ENCODE results near the gene PDSS2.
"Not testable (repeated sequence)": the region's sequence is repeated elsewhere in the genome, so short reads cannot be mapped to it uniquely, and the experiment has no call there.

PDSS2 gene

GRCh38 chr6:107323133-107323785, 136.1 kb downstream of the PDSS2 start:
- DNase-seq: no peak

- no peak for DNase-seq
Observed at GRCh38 chr6:107321793-107322192, 137.6 kb downstream of the PDSS2 start.

GRCh38 chr6:107319906-107320530, 139.3 kb downstream of the PDSS2 start:
- DNase-seq: no peak

GRCh38 chr6:107318100-107318736, 141.1 kb downstream of the PDSS2 start:
- DNase-seq: peak in 31 of 51 donors; percentile 1 to 49 (median 15)

GRCh38 chr6:107315114-107315513, 144.2 kb downstream of the PDSS2 start:
- DNase-seq: no peak

- DNase-seq: no peak
Observed at GRCh38 chr6:107314531-107314939, 144.8 kb downstream of the PDSS2 start.

GRCh38 chr6:107313776-107314175, 145.6 kb downstream of the PDSS2 start:
- DNase-seq: no peak

- DNase-seq: no peak
Observed at GRCh38 chr6:107310362-107310761, 149.0 kb downstream of the PDSS2 start.

- no peak for DNase-seq
Observed at GRCh38 chr6:107308677-107309076, 150.7 kb downstream of the PDSS2 start.

GRCh38 chr6:107305994-107306393, 153.4 kb downstream of the PDSS2 start:
- not testable (repeated sequence) for DNase-seq

GRCh38 chr6:107305391-107305790, 154.0 kb downstream of the PDSS2 start:
- DNase-seq: no peak

GRCh38 chr6:107304421-107305025, 154.8 kb downstream of the PDSS2 start:
- DNase-seq: no peak

- DNase-seq: no peak
Observed at GRCh38 chr6:107293350-107293749, 166.0 kb downstream of the PDSS2 start.

GRCh38 chr6:107292715-107293271, 166.6 kb downstream of the PDSS2 start:
- DNase-seq: peak in 7 of 51 donors; percentile 2 to 18 (median 7)

GRCh38 chr6:107290491-107290890, 168.9 kb downstream of the PDSS2 start:
- peak in 1 of 51 donors; percentile 6 for DNase-seq

GRCh38 chr6:107289258-107289657, 170.1 kb downstream of the PDSS2 start:
- not testable (repeated sequence) for DNase-seq

GRCh38 chr6:107285683-107286082, 173.7 kb downstream of the PDSS2 start:
- not testable (repeated sequence) for DNase-seq

GRCh38 chr6:107284805-107285204, 174.6 kb downstream of the PDSS2 start:
- DNase-seq: no peak

- DNase-seq: no peak
Observed at GRCh38 chr6:107280791-107281190, 178.6 kb downstream of the PDSS2 start.

- not testable (repeated sequence) for DNase-seq
Observed at GRCh38 chr6:107280001-107280400, 179.4 kb downstream of the PDSS2 start.

GRCh38 chr6:107275330-107275865, 184.0 kb downstream of the PDSS2 start:
- DNase-seq: no peak

GRCh38 chr6:107274288-107274687, 185.1 kb downstream of the PDSS2 start:
- no peak for DNase-seq

Measured in hypothalamus (tissue), 51 donors.